Activated CD8-positive, alpha-beta T cell treated with anti-CD3 and anti-CD28 coated beads for 36 hours (primary cell): ENCODE measurements around the gene GOLPH3. TPM values are rescaled to one million over a fixed set of nuclear protein-coding genes. Genes with fewer than 3 reads are reported as not detected.

Experiments used
- ATAC-seq: fragments of 200-7000 bp; cut with Tn5 transposase; one replicate; pipeline ENCODE4 v1.10.0; 2021; ENCODE audit warnings: mild to moderate bottlenecking, moderate library complexity
- CTCF ChIA-PET: fragments of 350-600 bp; sonication (Branson Sonifier 250); formaldehyde crosslinking; loops from one replicate; lab custom pipeline; 2021; ENCODE audit warnings: antibody characterized with exemption; lab: Charles Lee
- POLR2A ChIA-PET: fragments of 350-600 bp; sonication (Branson Sonifier 250); formaldehyde crosslinking; loops from one replicate; lab custom pipeline; 2021; ENCODE audit warnings: antibody characterized with exemption; lab: Charles Lee
- DNase-seq: peaks from one replicate; pipeline ENCODE4 v3.0.0-alpha.2; 2020
- H3K27ac Mint-ChIP-seq: one replicate; pipeline ENCODE4 v1.8.0; 2021; ENCODE audit warnings: mild to moderate bottlenecking, mixed read lengths
- H3K27me3 Mint-ChIP-seq: one replicate; pipeline ENCODE4 v1.8.0; 2021; ENCODE audit warnings: mixed read lengths
- H3K36me3 Mint-ChIP-seq: one replicate; pipeline ENCODE4 v1.8.0; 2021; ENCODE audit warnings: low read depth, mixed read lengths
- H3K4me1 Mint-ChIP-seq: one replicate; pipeline ENCODE4 v1.8.0; 2021; ENCODE audit warnings: low read depth, mixed read lengths
- H3K4me3 Mint-ChIP-seq: one replicate; pipeline ENCODE4 v1.8.0; 2021; ENCODE audit warnings: mild to moderate bottlenecking, moderate library complexity, mixed read lengths
- H3K9me3 Mint-ChIP-seq: one replicate; pipeline ENCODE4 v1.8.0; 2021; ENCODE audit warnings: mixed read lengths
- intact Hi-C: fragments of 100-400 bp; cut with micrococcal nuclease; formaldehyde crosslinking; loops from one replicate; pipeline ENCODE4 v1.10.0; 2022
- total RNA-seq, 2 experiments: library from RNA; stranded (reverse); gene quantifications; one replicate each; pipeline ENCODE4 v1.2.3, GENCODE V29; 2021
- TF ChIP-seq, protein P1 (sequence below): fragments of 200-600 bp; IDR thresholded peaks from one replicate; pipeline ENCODE4 v1.8.0; 2022; ENCODE audit warnings: antibody characterized with exemption, mild to moderate bottlenecking

GOLPH3 gene
- total RNA-seq, 2 experiments from 2014 or later, result 53.2 to 56.7 TPM

DNA sequence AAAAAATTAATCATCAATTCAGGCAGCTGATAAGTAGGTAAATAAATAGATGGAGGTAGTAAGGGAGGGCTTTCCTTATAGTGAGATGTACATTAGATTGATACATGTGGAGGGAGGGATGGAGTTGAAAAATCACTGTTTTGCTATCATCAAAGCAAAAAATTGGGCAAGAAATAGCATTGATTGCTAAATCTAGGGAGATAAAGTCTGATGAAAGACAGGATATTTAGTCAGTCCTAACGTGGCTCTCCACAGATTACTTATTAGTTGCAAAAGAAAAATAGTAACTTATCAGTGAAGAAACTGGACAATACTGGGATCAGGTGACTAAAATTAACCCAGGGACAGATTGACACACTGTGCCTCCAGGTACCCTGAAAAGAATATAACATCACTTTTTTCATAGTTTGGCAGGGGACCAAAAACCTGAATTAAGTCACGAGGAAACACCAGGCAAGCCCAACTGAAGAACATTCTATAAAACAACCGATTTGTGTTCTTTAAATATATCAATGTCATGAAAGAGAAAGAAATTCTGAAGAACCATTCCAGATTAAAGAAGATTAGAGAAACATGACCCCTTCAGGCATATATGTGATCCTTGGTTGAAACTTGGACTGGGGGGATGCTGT is 27.1 kb upstream of the GOLPH3 start:
- intact Hi-C loops, result no loop called here
- no peak overlapping the region for H3K4me3 Mint-ChIP-seq
- POLR2A ChIA-PET, result interaction anchor here (1.0 kb wide), 1 partner anchor 29 kb away, joined by 3 read pairs; no protein-coding TSS in a partner anchor
- no peak for DNase-seq
- no peak overlapping the region for H3K27ac Mint-ChIP-seq
- no peaks in the 10 kb centered on the region for H3K9me3 Mint-ChIP-seq
- H3K4me1 Mint-ChIP-seq, result peaks cover 2% of the 10 kb centered on the region
- CTCF ChIA-PET, result interaction anchor here (1.0 kb wide), 1 partner anchor 10 kb away, joined by 3 read pairs; no protein-coding TSS in a partner anchor
- TF ChIP-seq, protein P1, sequence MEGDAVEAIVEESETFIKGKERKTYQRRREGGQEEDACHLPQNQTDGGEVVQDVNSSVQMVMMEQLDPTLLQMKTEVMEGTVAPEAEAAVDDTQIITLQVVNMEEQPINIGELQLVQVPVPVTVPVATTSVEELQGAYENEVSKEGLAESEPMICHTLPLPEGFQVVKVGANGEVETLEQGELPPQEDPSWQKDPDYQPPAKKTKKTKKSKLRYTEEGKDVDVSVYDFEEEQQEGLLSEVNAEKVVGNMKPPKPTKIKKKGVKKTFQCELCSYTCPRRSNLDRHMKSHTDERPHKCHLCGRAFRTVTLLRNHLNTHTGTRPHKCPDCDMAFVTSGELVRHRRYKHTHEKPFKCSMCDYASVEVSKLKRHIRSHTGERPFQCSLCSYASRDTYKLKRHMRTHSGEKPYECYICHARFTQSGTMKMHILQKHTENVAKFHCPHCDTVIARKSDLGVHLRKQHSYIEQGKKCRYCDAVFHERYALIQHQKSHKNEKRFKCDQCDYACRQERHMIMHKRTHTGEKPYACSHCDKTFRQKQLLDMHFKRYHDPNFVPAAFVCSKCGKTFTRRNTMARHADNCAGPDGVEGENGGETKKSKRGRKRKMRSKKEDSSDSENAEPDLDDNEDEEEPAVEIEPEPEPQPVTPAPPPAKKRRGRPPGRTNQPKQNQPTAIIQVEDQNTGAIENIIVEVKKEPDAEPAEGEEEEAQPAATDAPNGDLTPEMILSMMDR, result no peak
- peaks cover 7% of the 10 kb centered on the region for H3K27me3 Mint-ChIP-seq
- no peak for ATAC-seq
- H3K36me3 Mint-ChIP-seq, result no peaks in the 10 kb centered on the region

DNA sequence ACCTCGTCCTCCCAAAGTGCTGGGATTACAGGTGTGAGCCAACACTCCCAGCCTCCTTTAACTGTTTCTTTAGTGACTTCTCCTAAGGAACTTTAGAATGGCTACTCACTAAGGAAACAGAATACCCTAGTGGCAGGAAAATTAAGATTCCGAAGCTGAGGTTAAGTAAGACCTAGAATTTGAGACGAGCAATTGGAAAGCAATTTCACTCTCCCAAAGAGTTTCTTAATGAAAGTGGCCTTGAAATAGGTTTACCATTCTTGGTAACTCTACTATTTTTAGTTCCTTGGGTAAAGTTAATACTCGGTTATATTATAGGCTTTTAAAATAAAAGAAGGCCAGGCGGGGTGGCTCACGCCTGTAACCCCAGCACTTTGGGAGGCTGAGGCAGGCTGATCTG is 22.9 kb upstream of the GOLPH3 start:
- ChIA-PET CTCF (no interaction called here), POLR2A (no interaction called here)
- no peak for ATAC-seq
- Mint-ChIP-seq H3K36me3 (no peaks in the 10 kb centered on the region), H3K27ac (no peak overlapping the region), H3K27me3 (peaks cover 15% of the 10 kb centered on the region), H3K4me3 (no peak overlapping the region), H3K4me1 (no peaks in the 10 kb centered on the region), H3K9me3 (no peaks in the 10 kb centered on the region)
- TF ChIP-seq, protein P1, result no peak
- DNase-seq, result no peak
- intact Hi-C loops, result no loop called here

DNA sequence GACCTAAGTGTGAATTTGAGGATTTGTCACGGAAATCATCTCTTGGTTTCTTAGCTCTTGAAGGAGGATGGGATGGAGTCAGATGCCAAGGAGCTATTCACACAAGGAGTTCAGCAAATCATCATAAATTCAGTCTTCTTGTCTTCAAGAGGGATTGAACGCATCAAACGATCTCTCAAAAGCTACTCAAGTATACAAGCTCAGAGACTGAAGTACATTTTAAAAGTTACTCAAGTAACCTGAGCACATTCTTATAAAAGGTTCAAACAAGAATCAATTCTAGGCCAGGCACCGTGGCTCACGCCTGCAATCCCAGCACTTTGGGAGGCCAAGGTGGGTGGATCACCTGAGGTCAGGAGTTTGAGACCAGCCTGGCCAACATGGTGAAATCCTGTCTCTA is 21.1 kb upstream of the GOLPH3 start:
- ATAC-seq (no peak), DNase-seq (no peak)
- H3K4me3 Mint-ChIP-seq, result no peak overlapping the region
- H3K9me3 Mint-ChIP-seq, result no peaks in the 10 kb centered on the region
- H3K27ac Mint-ChIP-seq, result no peak overlapping the region
- no peaks in the 10 kb centered on the region for H3K4me1 Mint-ChIP-seq
- CTCF ChIA-PET, result no interaction called here
- no peaks in the 10 kb centered on the region for H3K36me3 Mint-ChIP-seq
- TF ChIP-seq, protein P1, result no peak
- POLR2A ChIA-PET, result interaction anchor here (1.0 kb wide), 1 partner anchor 16 kb away, joined by 3 read pairs; no protein-coding TSS in a partner anchor
- H3K27me3 Mint-ChIP-seq, result peaks cover 12% of the 10 kb centered on the region
- intact Hi-C loops, result no loop called here

DNA sequence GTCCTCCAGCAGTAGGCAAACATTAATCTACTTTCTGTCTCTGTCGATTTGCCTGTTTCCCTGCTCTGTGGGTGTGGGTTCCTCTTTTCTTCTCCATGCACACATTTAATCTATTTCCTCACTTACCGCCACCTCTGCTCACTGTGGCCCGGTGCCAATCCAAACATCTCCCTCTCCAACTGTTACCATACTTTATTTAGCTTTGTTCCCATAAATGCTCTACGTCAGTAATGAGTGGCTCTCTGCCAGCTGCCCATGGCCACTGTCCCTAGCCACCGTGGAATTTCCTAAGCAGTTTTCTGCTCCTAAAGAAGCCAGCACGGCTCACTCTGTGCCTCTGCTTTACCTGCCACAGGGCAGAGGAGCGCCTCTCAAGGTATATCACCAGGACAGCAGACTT is 19.5 kb upstream of the GOLPH3 start:
- ChIA-PET POLR2A (no interaction called here), CTCF (interaction anchor here (0.6 to 1.2 kb wide), 2 partner anchors 18 to 38 kb away, joined by 3 to 4 read pairs; no protein-coding TSS in a partner anchor)
- Mint-ChIP-seq H3K4me1 (no peaks in the 10 kb centered on the region), H3K36me3 (no peaks in the 10 kb centered on the region), H3K9me3 (no peaks in the 10 kb centered on the region), H3K27me3 (peaks cover 11% of the 10 kb centered on the region), H3K4me3 (no peak overlapping the region), H3K27ac (no peak overlapping the region)
- TF ChIP-seq, protein P1, result no peak
- ATAC-seq, result no peak
- intact Hi-C loops, result no loop called here
- no peak for DNase-seq

DNA sequence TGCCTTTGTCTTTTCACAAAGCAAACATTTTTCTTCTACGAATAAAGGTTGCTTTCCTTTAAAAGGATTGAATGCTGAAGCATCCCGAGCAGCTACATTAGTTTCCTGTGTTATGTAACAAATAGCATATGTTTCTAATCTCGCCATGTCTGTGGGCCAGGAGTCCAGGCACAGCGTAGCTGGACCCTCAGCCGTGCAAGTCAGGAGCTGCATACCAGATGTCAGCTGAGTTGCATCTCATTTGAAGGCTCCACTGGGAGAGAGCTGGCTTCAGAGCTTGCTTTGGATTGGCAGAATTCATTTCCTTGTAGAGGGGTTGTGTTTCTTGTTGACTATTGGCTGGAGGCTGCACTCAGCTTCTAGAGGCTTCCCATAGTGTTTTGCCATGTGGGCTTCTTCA is 16.0 kb upstream of the GOLPH3 start:
- H3K4me1 Mint-ChIP-seq, result no peaks in the 10 kb centered on the region
- intact Hi-C loops, result no loop called here
- peaks cover 6% of the 10 kb centered on the region for H3K9me3 Mint-ChIP-seq
- TF ChIP-seq, protein P1, result no peak
- CTCF ChIA-PET, result interaction anchor here (1.0 to 1.6 kb wide), 2 partner anchors 18 to 43 kb away, joined by 3 to 4 read pairs; no protein-coding TSS in a partner anchor
- no peak for ATAC-seq
- peaks cover 11% of the 10 kb centered on the region for H3K27me3 Mint-ChIP-seq
- H3K36me3 Mint-ChIP-seq, result no peaks in the 10 kb centered on the region
- no peak for DNase-seq
- H3K27ac Mint-ChIP-seq, result no peak overlapping the region
- no peak overlapping the region for H3K4me3 Mint-ChIP-seq
- POLR2A ChIA-PET, result no interaction called here
